GM13977 (cell line): ENCODE results near the gene NRIP3.
"Not testable (repeated sequence)": the region's sequence is repeated elsewhere in the genome, so short reads cannot be mapped to it uniquely, and the experiment has no call there.

ENCODE experiments used
- DNase-seq: peaks from one replicate; pipeline ENCODE4 v3.0.0; 2012; ENCODE audit warnings: low spot score
- in situ Hi-C: fragments of 300-500 bp; cut with MboI; formaldehyde crosslinking; loops from one replicate; pipeline ENCODE4 v1.12.0; 2022; ENCODE audit warnings: low sequenced_read_pairs, low pct_unique_long_range_greater_than_20kb, mixed read lengths, inconsistent platforms; ENCODE audit not compliant: unreplicated experiment
- TF ChIP-seq, protein P1 (sequence below): IDR thresholded peaks from 2 replicates; pipeline ENCODE4 v1.5.1; 2012; ENCODE audit warnings: mild to moderate bottlenecking, control low read depth; ENCODE audit not compliant: insufficient read depth; ENCODE audit errors: extremely low read depth, missing control alignments

NRIP3 gene

GRCh38 chr11:8987446-8987845, 16.4 kb downstream of the NRIP3 start:
- in situ Hi-C loops: no loop called here
- TF ChIP-seq, protein P1, sequence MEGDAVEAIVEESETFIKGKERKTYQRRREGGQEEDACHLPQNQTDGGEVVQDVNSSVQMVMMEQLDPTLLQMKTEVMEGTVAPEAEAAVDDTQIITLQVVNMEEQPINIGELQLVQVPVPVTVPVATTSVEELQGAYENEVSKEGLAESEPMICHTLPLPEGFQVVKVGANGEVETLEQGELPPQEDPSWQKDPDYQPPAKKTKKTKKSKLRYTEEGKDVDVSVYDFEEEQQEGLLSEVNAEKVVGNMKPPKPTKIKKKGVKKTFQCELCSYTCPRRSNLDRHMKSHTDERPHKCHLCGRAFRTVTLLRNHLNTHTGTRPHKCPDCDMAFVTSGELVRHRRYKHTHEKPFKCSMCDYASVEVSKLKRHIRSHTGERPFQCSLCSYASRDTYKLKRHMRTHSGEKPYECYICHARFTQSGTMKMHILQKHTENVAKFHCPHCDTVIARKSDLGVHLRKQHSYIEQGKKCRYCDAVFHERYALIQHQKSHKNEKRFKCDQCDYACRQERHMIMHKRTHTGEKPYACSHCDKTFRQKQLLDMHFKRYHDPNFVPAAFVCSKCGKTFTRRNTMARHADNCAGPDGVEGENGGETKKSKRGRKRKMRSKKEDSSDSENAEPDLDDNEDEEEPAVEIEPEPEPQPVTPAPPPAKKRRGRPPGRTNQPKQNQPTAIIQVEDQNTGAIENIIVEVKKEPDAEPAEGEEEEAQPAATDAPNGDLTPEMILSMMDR: no peak
- no peak for DNase-seq

GRCh38 chr11:8986772-8987171, 17.0 kb downstream of the NRIP3 start:
- DNase-seq, in situ Hi-C loops: not testable (repeated sequence)

- TF ChIP-seq, protein P1: no peak
- in situ Hi-C loops: no loop called here
- no peak for DNase-seq
Measured at GRCh38 chr11:8985462-8985861, 18.3 kb downstream of the NRIP3 start.

- in situ Hi-C loops: no loop called here
- DNase-seq: no peak
- TF ChIP-seq, protein P1: no peak
Measured at GRCh38 chr11:8983552-8983951, 20.2 kb downstream of the NRIP3 start.

DNA sequence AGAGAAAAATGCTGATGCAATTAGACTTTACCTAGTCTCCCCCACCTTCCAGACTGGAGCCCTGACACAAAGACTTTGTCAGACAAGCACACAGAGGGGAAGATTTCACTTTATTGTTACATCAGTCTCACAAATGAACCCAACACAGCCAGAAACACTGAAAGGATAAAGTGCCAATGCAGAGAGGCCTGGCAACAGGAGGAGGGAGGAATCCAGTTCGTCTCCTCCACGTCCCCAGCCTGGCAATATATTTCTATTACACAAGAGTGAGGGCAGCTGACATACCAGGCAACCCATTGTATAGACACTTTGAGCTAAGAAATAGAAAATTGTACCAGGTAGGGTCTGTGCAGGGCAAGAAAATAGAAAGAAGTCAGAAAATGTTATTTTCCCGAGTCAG, 23.3 kb downstream of the NRIP3 start:
- DNase-seq: no peak
- TF ChIP-seq, protein P1: no peak
- in situ Hi-C loops: no loop called here

DNA sequence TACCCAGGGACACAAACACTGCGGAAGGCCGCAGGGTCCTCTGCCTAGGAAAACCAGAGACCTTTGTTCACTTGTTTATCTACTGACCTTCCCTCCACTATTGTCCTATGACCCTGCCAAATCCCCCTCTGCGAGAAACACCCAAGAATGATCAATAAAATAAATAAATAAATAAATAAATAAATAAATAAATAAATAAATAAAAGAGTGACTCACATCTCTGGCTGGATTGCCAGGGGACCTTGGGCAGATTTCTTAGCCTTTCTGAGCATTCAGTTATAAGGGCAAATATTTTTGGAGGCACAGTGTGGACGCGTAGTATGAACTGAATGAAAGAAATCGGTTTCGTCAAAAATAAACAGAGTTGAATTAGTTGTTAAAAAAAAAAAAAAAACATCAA, 24.4 kb downstream of the NRIP3 start:
- DNase-seq, in situ Hi-C loops: not testable (repeated sequence)

DNA sequence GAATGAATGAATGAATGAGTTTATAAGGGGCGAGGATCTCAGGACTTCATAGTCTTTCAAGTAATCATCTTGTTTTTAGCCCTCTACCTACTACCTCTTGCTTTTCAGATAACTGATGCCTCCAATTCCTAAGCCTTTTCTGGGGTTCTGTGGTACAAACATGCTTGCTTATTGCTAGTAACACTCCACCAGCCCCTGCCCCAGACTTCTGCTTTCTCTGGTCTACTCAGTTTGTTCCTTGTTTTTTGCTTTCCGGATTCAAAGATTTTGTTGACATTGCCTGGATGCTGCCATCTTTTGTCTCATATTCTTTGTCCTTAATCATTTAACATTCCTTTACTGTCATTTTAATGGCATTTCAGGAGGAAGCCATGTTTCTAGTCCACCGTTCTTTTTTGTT, 30.7 kb downstream of the NRIP3 start:
- in situ Hi-C loops: no loop called here
- TF ChIP-seq, protein P1: no peak

DNA sequence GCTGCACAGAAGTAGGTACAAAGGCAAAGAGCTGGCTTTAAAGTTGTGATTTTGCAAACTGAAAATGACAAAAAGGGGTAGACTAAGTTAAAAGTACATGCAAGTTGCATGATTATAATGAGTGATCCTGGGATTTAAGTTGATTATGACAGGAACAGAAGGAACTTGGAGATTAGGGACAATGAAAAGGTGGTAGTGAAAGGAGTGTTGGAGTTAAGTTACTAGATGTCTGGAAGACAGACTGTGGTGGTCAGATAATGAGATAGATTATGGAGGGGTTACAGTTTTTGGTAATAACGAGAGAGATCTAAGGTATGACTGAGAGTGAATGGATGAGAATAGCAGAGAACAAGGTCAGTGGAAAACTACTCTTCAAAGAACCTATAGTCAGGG, 31.9 kb downstream of the NRIP3 start:
- in situ Hi-C loops: no loop called here

More for the DNA sequence above, 30.7 kb downstream of the NRIP3 start:
- DNase-seq: no peak

More for the DNA sequence above, 31.9 kb downstream of the NRIP3 start:
- TF ChIP-seq, protein P1: no peak
- no peak for DNase-seq
